K562 (cell line): ENCODE results near the gene TSC22D3. TPM values are rescaled to one million over a fixed set of nuclear protein-coding genes. Genes with fewer than 3 reads are reported as not detected.

Experiments
- CGGBP1 ChIP-seq: fragments of 250-450 bp; sonication (Bioruptor Pico); IDR thresholded peaks from 2 replicates; pipeline ENCODE4 v1.9.0; 2021; ENCODE audit warnings: mild to moderate bottlenecking
- GTF2E2 ChIP-seq: fragments of 200-800 bp; sonication (Bioruptor generic); IDR thresholded peaks from 2 replicates; pipeline ENCODE4 v1.6.1; 2016; ENCODE audit warnings: missing genetic modification characterization, missing compliant biosample characterization
- HDAC1 ChIP-seq, 2 experiments: fragments of 450-650 bp; IDR thresholded peaks; 2 replicates each; pipeline ENCODE4 v1.6.1; 2016 to 2017; ENCODE audit warnings: inconsistent platforms in 1 of 2, mild to moderate bottlenecking in 1 of 2, moderate library complexity in 1 of 2
- KAT2B ChIP-seq: IDR thresholded peaks from one replicate; pipeline ENCODE4 v1.6.1; 2012; ENCODE audit warnings: low read depth, mild to moderate bottlenecking, control low read depth, inconsistent platforms, low read length, moderate library complexity
- LCOR ChIP-seq: sonication (generic); formaldehyde crosslinking; IDR thresholded peaks from 2 replicates; pipeline ENCODE4 v1.8.0; 2022; ENCODE audit warnings: mild to moderate bottlenecking, missing genetic modification reagents
- MAFK ChIP-seq: IDR thresholded peaks from 2 replicates; pipeline ENCODE4 v1.6.1; 2011; ENCODE audit warnings: low read length, improper control_type of control experiment
- MLX ChIP-seq, 2 experiments: fragments of 450-650 bp in 1 of 2; sonication (generic) in 1 of 2; formaldehyde crosslinking; conservative IDR thresholded peaks; 2 replicates each; pipeline versions ENCODE4 v1.4.0 to v1.8.1; 2020 to 2022; ENCODE audit warnings: mild to moderate bottlenecking in 1 of 2, missing genetic modification reagents in 1 of 2
- NFXL1 ChIP-seq: fragments of 450-650 bp; formaldehyde crosslinking; IDR thresholded peaks from 2 replicates; pipeline ENCODE4 v1.4.0; 2021; ENCODE audit warnings: mild to moderate bottlenecking
- RBM25 ChIP-seq: fragments of 200-400 bp; formaldehyde crosslinking; IDR thresholded peaks from 2 replicates; pipeline ENCODE4 v1.6.1; 2018; ENCODE audit warnings: low read length, low read depth, moderate library complexity; ENCODE audit not compliant: severe bottlenecking
- REST ChIP-seq, 2 experiments: fragments of 450-650 bp; formaldehyde crosslinking in 1 of 2; IDR thresholded peaks; 2 replicates each; pipeline versions ENCODE4 v1.4.0 to v1.6.1; 2014 to 2020; ENCODE audit warnings: mild to moderate bottlenecking in 2 of 2, borderline replicate concordance in 1 of 2, low read depth in 1 of 2
- RNF2 ChIP-seq: sonication (generic); IDR thresholded peaks from 2 replicates; pipeline ENCODE4 v1.6.1; 2016
- RUNX1 ChIP-seq: sonication (generic); IDR thresholded peaks from 2 replicates; pipeline ENCODE4 v1.6.1; 2016; ENCODE audit warnings: antibody characterized with exemption, low read depth
- SMAD1 ChIP-seq: fragments of 150-350 bp; IDR thresholded peaks from 2 replicates; pipeline ENCODE4 v1.6.1; 2014; ENCODE audit warnings: low read length, low read depth; ENCODE audit not compliant: partially characterized antibody
- SPI1 ChIP-seq: IDR thresholded peaks from 2 replicates; pipeline ENCODE4 v1.6.1; 2011; ENCODE audit warnings: low read depth, low read length, control low read depth, borderline replicate concordance
- TGIF2 ChIP-seq: sonication (generic); formaldehyde crosslinking; IDR thresholded peaks from 2 replicates; pipeline ENCODE4 v1.8.1; 2022; ENCODE audit warnings: mild to moderate bottlenecking, missing genetic modification reagents, moderate library complexity
- ZNF124 ChIP-seq: sonication (generic); formaldehyde crosslinking; IDR thresholded peaks from 2 replicates; pipeline ENCODE4 v1.8.1; 2022; ENCODE audit warnings: missing genetic modification reagents
- polyA plus RNA-seq, 8 experiments: library from polyadenylated mRNA; depleted of rRNA in 4 of 8; stranded (reverse) in 5 of 8; unstranded in 3 of 8; fragments of >200 nt; fragmentation: Nextera tagmentation in 2 of 8; fragmentation: Illumina TruSeq in 1 of 8; extraction: Ambion mirVana in 2 of 8; extraction: Trizol in 1 of 8; gene quantifications; 2 replicates each; pipeline versions ENCODE4 v1.2.1 to v1.2.3, GENCODE V29; 2011 to 2014; ENCODE audit warnings: inconsistent platforms in 1 of 8, missing spikeins in 1 of 8
- total RNA-seq, 7 experiments: library from RNA; depleted of rRNA in 6 of 7; stranded (reverse); fragments of >200 nt in 6 of 7; fragmentation: Illumina TruSeq in 2 of 7; extraction: Trizol in 2 of 7; gene quantifications; 2 replicates each; pipeline versions ENCODE4 v1.2.1 to v1.2.3, GENCODE V29; 2011 to 2021; ENCODE audit warnings: low replicate concordance in 1 of 7
- TF ChIP-seq, protein P1 (sequence below): fragments of 450-650 bp; IDR thresholded peaks from 2 replicates; pipeline ENCODE4 v1.6.1; 2016; ENCODE audit warnings: mild to moderate bottlenecking

Gene TSC22D3
- total and polyA plus RNA-seq, 9 of the 15 experiments (the other 6 are each of a cell fraction or from before 2014, with no cell fraction given), result 0.48 to 3.0 (median 0.87) TPM

GRCh38 chrX:107710617-107711391, 64.8 kb downstream of the TSC22D3 start (continued):
- TF ChIP-seq REST (IDR thresholded peaks at IDR 0.05; ENCODE audit: borderline replicate concordance) (no peak), REST (CRISPR knock-in tag; IDR thresholded peaks at IDR 0.05; ENCODE audit: low read depth) (no peak), GTF2E2 (tag) (0 out of 2 replicates have a peak, but pooled peaks have one; percentile 45), MAFK (no peak), MLX (CRISPR knock-in tag; conservative IDR thresholded peaks at IDR 0.05) (no peak), RBM25 (peak; percentile 66), CGGBP1 (CRISPR knock-in tag) (no peak), HDAC1 (IDR thresholded peaks at IDR 0.05) (no peak), KAT2B (no peak), RNF2 (peak; percentile 70; the same call in 1 of the 2 replicates), TGIF2 (CRISPR knock-in tag) (no peak), SMAD1 (peak; percentile 41), SPI1 (no peak), RUNX1 (no peak), LCOR (peak; percentile 52; the same call in 1 of the 2 replicates), ZNF124 (CRISPR knock-in tag) (no peak), NFXL1 (CRISPR knock-in tag) (no peak)
- TF ChIP-seq, protein P1, sequence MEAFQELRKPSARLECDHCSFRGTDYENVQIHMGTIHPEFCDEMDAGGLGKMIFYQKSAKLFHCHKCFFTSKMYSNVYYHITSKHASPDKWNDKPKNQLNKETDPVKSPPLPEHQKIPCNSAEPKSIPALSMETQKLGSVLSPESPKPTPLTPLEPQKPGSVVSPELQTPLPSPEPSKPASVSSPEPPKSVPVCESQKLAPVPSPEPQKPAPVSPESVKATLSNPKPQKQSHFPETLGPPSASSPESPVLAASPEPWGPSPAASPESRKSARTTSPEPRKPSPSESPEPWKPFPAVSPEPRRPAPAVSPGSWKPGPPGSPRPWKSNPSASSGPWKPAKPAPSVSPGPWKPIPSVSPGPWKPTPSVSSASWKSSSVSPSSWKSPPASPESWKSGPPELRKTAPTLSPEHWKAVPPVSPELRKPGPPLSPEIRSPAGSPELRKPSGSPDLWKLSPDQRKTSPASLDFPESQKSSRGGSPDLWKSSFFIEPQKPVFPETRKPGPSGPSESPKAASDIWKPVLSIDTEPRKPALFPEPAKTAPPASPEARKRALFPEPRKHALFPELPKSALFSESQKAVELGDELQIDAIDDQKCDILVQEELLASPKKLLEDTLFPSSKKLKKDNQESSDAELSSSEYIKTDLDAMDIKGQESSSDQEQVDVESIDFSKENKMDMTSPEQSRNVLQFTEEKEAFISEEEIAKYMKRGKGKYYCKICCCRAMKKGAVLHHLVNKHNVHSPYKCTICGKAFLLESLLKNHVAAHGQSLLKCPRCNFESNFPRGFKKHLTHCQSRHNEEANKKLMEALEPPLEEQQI, result no peak
